Body of pancreas (tissue), 4 donors: Measurements from ENCODE around the gene HABP2.

Experiments used
- CTCF ChIP-seq, 7 experiments: fragments of 450-650 bp in 4 of 7; fragments of 200-600 bp in 3 of 7; sonication (generic) in 3 of 7; IDR thresholded peaks; one replicate each; pipeline ENCODE4 v1.5.1; 2016 to 2019; ENCODE audit warnings: antibody characterized with exemption in 7 of 7
- POLR2A ChIP-seq, 3 donors: fragments of 450-650 bp; IDR thresholded peaks; one replicate each; pipeline ENCODE4 v1.6.1; 2016; ENCODE audit warnings: antibody characterized with exemption in 3 of 3, mild to moderate bottlenecking in 2 of 3

- TF ChIP-seq CTCF (IDR thresholded peaks at IDR 0.05) (no peak), POLR2A (IDR thresholded peaks at IDR 0.05) (no peak)
These were observed 2.9 kb downstream of the HABP2 start for GRCh38 chr10:113555751-113556150.
